Fibroblast of pulmonary artery (primary cell): ENCODE measurements around the gene NPHP1.
"Not testable (repeated sequence)": the region's sequence is repeated elsewhere in the genome, so short reads cannot be mapped to it uniquely, and the experiment has no call there.

ENCODE experiments used
- DNase-seq: peaks from one replicate; pipeline ENCODE4 v3.0.0-alpha.2; 2010; ENCODE audit warnings: low read depth
- H3K4me3 ChIP-seq: replicated peaks from 2 replicates; pipeline ENCODE4 v1.5.1; 2011; ENCODE audit warnings: low read depth, mild to moderate bottlenecking, control low read depth, low read length, moderate library complexity
- TF ChIP-seq, protein P1 (sequence below): IDR thresholded peaks from 2 replicates; pipeline ENCODE4 v1.5.1; 2011; ENCODE audit warnings: mild to moderate bottlenecking, control low read depth, low read length, inconsistent platforms; ENCODE audit errors: missing control alignments

NPHP1 gene

DNA sequence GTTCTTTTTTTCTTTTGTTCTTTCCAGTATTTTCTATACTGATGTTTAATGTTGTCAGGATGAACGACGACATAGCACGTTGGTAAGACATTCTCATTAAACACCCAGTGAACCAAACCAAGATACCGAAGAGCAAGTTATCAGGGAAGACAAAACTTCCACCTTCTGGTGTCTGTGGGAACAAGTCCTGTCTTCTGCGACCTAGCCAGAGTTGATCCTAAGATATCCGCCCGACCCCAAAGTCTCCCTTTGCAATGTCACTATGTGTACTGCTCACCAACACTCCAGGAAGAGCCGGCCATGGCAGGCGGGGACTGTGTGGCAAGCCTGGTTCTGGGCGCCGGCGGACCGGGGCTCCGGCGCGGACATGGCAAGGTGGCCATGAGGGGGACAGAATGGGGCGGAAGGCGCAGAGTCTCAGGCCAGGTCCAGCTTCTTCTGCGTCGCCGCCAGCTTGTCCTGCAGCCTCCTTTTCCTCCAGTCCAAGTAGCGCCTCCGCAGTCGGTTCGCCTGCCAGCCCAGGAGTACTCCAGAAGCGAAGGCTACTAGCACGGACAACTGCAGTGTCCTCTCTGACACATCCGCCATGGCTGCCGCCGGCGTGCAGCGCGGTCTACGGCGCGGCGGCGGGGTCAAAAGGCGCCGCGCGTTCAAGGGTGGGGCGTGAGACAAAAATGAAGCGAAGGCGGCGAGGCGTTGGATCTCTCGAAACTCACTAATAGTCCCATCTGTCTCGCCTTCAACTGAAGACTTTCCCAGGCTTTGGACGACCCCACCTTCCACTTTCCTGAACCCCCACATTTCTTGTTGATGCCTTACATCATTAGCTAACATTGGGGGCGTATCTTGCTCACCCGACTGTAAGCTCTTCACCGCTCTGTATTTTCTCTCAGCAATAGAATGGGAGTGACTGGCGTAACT, 7.4 kb upstream of the NPHP1 start, which contains the start of gene MTLN:
MTLN (minus strand) TSS at position 610 of the 921 bp plus-strand sequence; CDS start at position 588, 22 bp downstream.
- TF ChIP-seq, protein P1, sequence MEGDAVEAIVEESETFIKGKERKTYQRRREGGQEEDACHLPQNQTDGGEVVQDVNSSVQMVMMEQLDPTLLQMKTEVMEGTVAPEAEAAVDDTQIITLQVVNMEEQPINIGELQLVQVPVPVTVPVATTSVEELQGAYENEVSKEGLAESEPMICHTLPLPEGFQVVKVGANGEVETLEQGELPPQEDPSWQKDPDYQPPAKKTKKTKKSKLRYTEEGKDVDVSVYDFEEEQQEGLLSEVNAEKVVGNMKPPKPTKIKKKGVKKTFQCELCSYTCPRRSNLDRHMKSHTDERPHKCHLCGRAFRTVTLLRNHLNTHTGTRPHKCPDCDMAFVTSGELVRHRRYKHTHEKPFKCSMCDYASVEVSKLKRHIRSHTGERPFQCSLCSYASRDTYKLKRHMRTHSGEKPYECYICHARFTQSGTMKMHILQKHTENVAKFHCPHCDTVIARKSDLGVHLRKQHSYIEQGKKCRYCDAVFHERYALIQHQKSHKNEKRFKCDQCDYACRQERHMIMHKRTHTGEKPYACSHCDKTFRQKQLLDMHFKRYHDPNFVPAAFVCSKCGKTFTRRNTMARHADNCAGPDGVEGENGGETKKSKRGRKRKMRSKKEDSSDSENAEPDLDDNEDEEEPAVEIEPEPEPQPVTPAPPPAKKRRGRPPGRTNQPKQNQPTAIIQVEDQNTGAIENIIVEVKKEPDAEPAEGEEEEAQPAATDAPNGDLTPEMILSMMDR, result no peak
- H3K4me3 ChIP-seq, result peak within 1 kb of the TSS; percentile 65
- DNase-seq, result peak; percentile 69

DNA sequence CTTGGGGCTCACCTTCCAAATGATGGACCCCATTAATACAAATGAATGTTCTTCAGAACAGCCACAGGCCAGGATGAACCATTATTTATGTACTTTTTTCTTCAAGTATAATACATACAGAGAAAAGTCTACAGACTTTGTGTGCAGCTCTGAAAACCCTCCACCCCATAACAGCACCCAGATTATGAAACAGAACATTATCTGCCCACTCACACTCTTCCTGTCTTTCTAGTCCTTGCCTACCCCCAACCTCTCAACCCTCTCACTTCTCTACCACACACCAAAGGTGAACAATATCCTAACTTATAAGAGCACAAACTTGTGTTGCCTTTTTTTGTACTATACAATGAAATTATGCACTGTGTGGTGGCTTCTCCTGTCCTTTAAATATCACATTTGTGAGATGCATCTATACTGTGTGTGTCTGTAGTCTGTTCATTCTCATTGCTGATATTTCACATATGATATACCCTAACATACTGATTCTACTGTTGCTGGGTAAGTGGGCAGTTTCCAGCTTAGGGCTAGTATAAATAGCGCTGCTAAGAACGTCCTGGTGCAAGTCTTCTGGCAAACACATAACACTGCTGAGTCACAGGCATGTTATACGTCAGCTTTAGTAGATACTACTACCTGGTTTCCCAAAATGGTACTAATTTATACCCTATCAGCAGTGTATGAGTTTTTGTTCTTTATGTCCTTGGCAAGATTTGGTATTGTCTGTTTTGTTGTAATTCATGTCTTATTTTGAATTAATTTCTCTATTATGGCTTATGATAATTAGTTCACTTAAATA, 1.0 kb upstream of the NPHP1 start:
- DNase-seq, result peak; percentile 39
- H3K4me3 ChIP-seq, result no peak overlapping the region
- TF ChIP-seq, protein P1, result no peak

DNA sequence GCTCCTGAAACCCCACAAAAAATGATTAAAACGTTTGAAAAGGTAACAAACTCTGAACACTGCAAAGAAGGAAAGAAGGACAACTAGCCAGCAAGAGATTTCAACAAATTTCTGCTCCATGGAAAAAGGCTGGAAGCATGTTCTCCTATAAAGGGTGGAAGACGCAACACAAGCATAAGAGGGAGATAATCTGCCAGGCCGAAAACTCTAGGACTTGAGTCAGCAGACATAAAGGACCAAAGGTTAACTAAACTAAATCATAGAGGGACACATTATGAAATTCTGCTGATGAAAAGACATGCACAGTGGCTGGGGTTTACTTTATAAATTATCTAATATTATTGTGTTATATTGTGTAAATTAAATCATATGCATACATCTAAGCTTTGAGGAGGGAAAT, 6.8 kb downstream of the NPHP1 start:
- DNase-seq, result no peak
- no peak overlapping the region for H3K4me3 ChIP-seq
- TF ChIP-seq, protein P1, result no peak

DNA sequence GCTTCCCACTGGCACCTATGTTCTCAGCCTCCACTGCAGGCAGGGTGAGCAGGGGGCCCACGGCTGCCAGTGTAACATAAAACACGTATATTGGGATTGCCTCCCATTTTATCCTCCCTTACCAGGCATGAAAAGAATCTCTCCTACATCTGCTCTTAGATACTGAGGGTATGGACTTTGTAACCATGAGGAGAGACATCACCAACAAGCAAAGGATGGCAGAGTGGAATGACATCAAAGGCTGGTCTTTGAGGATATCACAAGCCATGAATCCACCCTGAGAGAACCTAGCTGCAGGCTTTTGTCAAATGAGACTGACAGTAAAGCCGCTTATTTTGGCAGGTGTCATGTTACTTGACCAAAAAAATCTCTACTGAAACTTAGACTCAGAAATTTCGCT, 7.4 kb downstream of the NPHP1 start:
- DNase-seq, result no peak
- TF ChIP-seq, protein P1, result no peak
- H3K4me3 ChIP-seq, result no peak overlapping the region

DNA sequence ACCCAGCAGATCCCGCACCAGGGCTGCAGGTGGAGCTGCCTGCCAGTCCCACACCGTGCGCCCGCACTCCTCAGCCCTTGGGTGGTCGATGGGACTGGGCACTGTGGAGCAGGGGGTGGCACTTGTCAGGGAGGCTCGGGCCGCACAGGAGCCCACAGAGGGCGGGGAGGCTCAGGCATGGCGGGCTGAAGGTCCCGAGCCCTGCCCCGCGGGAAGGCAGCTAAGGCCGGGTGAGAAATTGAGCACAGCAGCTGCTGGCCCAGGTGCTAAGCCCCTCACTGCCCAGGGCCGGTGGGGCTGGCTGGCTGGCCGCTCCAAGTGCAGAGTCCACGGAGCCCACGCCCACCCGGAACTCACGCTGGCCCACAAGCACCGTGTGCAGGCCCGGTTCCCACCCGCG, 14.6 kb downstream of the NPHP1 start:
- H3K4me3 ChIP-seq, DNase-seq: not testable (repeated sequence)

DNA sequence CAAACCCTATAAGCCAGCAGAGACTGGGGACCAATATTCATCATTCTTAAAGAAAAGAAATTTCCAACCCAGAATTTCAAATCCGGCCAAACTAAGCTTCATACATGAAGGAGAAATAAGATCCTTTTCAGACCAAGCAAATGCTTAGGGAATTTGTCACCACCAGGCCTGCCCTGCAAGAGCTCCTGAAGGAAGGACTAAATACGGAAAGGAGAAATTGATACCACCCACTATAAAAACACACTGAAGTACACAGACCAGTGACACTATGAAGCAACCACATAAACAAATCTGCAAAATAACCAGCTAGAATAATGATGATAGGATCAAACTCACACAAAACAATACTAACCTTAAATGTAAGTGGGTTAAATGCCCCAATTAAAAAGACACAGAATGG, 22.4 kb downstream of the NPHP1 start:
- no peak for DNase-seq
- H3K4me3 ChIP-seq, result no peak overlapping the region
- TF ChIP-seq, protein P1, result no peak

DNA sequence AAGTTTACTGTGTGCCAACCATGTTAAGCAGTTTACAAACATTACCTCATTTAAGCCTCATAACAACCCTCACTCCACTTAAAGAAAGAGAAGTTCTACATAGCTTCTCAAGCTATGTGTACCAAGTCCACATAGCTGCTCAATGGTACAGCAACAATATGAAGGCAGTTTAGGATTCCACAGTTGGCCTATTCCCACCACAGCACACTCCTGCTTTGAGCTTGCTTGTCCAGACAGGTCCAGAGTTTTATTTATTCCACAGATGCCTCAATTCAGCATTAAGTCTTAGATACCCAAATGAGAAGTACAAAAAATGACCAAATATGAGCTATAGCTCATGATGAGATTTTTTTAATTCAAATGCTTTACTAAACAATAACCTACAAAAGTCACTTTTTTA, 24.8 kb downstream of the NPHP1 start:
- no peak for DNase-seq
- H3K4me3 ChIP-seq, result no peak overlapping the region
- TF ChIP-seq, protein P1, result no peak
